Dedifferentiated amniotic fluid mesenchymal stem cell (primary cell): ENCODE results near the gene USP54.
"Not testable (repeated sequence)": the region's sequence is repeated elsewhere in the genome, so short reads cannot be mapped to it uniquely, and the experiment has no call there.

Experiments used
- DNase-seq: peaks from one replicate; pipeline ENCODE4 v3.0.0-alpha.2; 2016; ENCODE audit errors: extremely low spot score

USP54 gene, protein sequence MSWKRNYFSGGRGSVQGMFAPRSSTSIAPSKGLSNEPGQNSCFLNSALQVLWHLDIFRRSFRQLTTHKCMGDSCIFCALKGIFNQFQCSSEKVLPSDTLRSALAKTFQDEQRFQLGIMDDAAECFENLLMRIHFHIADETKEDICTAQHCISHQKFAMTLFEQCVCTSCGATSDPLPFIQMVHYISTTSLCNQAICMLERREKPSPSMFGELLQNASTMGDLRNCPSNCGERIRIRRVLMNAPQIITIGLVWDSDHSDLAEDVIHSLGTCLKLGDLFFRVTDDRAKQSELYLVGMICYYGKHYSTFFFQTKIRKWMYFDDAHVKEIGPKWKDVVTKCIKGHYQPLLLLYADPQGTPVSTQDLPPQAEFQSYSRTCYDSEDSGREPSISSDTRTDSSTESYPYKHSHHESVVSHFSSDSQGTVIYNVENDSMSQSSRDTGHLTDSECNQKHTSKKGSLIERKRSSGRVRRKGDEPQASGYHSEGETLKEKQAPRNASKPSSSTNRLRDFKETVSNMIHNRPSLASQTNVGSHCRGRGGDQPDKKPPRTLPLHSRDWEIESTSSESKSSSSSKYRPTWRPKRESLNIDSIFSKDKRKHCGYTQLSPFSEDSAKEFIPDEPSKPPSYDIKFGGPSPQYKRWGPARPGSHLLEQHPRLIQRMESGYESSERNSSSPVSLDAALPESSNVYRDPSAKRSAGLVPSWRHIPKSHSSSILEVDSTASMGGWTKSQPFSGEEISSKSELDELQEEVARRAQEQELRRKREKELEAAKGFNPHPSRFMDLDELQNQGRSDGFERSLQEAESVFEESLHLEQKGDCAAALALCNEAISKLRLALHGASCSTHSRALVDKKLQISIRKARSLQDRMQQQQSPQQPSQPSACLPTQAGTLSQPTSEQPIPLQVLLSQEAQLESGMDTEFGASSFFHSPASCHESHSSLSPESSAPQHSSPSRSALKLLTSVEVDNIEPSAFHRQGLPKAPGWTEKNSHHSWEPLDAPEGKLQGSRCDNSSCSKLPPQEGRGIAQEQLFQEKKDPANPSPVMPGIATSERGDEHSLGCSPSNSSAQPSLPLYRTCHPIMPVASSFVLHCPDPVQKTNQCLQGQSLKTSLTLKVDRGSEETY (N-terminal part only)

GRCh38 chr10:73590881-73591799, at the start of gene USP54:
USP54 (minus strand) TSS chr10:73591342; CDS start chr10:73575658, 15,684 bp downstream.
- peak; percentile 43 for DNase-seq

DNA sequence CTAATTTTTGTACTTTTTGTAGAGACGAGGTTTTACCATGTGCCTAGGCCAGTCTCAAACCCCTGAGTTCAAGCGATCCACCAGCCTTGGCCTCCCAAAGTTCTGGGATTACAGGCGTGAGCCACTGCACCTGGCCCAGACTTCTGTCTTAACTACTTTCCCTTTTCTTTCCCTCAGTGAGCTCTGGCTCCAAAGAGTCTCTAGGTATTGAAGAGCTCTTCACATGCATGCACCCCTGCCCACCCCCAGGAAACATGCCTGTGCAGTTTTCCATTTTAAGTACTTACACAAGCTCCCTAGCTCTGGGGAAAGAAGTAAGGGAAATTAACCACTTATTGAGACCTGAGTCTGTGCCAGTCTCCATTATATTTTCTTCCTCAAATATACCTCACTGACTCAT, 48.1 kb upstream of the USP54 start:
- no peak for DNase-seq

DNA sequence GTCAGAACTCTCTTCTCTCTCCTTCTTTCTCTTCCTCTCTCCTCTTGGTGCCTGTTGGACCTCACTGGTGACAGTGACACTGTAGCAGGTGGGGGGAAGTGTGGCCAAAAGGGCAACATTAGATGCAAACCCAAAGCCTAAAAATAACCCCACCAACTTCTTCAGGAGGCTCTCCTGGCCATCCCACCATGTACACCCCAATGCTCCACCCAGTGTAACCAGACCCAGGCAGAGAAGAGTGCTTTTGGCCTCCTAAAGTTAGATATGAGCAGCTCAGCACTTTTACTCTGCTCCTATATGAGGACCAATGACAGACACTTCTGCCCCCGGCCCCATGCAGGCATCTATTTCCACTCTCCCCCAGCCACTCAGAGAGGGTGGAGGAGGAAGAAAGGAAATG, 44.6 kb upstream of the USP54 start:
- DNase-seq: no peak

GRCh38 chr10:73634421-73634820, 43.3 kb upstream of the USP54 start:
- DNase-seq: no peak

DNA sequence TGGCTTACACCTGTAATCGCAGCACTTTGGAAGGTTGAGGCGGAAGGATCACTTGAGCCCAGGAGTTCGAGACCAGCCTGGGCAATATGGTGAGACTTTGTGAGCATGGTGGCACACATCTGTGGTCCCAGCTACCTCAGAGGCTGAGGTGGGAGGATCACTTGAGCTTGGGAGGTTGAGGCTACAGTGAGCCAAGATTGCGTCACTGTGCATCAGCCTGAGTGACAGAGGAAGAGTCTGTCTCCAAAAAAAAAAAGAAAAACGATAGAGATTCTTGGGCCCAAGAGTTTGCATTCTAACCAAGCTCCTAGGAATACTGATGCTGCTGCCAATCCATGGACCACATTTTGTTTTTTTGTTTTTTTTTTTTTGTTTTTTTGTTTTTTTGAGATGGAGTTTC, 38.0 kb upstream of the USP54 start:
- no peak for DNase-seq

- no peak for DNase-seq
Observed at GRCh38 chr10:73628405-73628804, 37.3 kb upstream of the USP54 start.

- no peak for DNase-seq
Observed at GRCh38 chr10:73627300-73627699, 36.2 kb upstream of the USP54 start.

DNA sequence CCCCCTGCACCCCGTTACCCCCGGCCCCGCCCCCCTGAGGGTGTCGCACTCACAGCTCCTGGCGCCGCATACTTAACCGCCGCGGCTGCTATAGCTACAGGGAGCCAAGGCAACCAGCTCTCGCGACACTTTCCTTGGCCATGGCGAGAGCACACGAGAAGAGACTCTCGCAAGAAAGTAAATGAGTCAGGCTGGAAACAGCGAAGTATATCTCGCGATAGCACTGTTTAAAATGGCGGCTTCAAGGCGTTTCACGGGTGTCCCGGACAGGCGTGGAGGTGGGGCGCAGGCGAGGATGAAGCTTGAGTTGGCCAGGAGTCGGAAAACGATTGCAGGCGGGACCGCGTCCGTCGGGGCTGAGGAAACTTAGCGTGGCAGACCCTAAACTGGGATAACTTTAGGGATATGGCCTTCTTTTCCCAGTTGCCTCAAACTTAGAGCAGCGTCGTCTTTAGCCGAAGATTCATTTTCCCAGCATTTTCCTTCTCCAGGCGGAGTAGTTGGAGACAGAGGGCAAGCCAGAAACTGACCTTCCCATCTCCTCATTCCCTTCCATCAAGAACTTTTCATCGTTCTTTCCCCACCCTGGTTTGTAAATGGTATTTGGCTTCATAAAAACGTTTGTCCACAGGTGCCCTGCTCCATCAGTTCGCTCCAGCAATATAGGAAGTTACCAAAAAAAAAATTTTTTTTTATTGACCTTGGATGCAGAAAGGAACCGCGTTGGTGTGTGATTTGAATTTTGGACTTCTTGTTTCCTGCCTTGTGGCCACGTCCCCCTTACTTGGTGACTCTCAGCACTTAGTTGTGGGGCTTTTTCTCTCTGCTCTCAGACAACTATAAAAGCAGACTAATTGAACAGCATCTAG, 35.0 kb upstream of the USP54 start:
- peak; percentile 99 for DNase-seq

- no peak for DNase-seq
Observed at GRCh38 chr10:73625004-73625883, 34.1 kb upstream of the USP54 start.

DNA sequence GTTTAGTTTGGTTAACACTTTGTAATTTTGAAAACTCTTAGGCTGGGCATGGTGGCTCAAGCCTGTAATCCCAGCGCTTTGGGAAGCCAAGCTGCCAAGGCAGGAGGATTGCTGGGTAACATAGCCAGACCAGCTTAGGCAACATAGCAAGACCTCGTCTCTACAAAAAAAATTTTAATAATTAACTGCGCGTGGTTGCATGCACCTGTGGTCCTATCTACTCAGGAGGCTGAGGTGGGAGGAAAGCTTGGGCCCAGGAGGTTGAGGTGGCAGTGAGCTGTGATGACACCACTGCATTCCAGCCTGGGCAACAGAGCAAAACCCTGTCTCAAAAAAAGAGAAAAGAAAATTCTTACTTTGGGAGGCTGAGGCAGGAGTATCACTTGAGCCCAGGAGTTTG, 31.9 kb upstream of the USP54 start:
- no peak for DNase-seq

DNA sequence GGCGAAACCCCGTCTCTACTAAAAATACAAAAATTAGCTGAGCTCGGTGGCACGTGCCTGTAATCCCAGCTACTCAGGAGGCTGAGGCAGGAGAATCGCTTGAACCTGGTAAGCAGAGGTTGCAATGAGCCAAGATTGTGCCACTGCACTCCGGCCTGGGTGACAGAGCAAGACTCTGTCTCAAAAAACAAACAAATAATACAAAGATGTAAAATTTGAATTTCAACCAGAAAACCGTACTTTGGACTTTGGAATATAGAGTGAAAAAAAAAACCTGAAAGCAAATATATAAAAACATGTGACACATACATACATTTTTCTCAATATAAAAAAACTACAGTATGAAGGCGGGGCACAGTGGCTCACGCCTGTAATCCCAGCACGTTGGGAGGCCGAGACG, 29.8 kb upstream of the USP54 start:
- DNase-seq: not testable (repeated sequence)

GRCh38 chr10:73617143-73617542, 26.0 kb upstream of the USP54 start:
- not testable (repeated sequence) for DNase-seq

GRCh38 chr10:73614720-73615119, 23.6 kb upstream of the USP54 start:
- DNase-seq: no peak

GRCh38 chr10:73609116-73609515, 18.0 kb upstream of the USP54 start:
- DNase-seq: no peak

- DNase-seq: no peak
Observed at GRCh38 chr10:73601486-73601921, 10.4 kb upstream of the USP54 start.

DNA sequence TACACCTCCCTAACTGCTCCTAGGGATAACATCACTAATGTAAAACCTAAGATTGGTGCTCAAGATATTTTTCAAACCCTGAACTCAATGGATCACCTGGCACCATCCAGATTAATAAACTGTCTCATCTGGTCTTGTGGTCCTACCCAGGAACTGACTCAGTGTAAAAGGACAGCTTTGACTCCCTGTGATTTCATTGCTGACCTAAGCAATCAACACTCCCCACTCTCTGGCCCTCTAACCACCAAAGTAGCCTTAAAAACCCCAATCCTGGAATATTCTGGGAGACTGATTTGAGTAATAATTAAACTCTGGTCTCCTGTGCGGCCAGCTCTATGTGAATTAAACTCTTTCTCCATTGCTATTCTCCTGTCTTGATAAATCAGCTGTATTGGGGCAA, 6.2 kb upstream of the USP54 start:
- no peak for DNase-seq

DNA sequence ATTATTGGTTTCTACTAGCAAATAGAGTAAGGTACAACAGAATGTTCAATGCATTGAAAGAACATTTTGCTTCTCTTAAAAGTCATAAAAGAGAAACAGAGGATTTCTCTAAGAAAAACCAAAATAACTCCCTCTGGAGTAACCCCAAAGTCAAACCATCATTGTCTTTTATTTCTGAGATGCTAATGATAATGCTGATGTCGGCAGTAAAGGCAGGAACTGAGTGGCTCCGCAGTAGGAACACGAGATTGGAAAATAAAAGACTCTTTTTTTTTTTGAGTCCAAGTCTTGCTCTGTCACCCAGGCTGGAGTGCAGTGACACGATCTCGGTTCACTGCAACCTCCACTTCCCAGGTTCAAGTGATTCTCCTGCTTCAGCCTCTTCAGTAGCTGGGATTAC, 2.7 kb upstream of the USP54 start:
- no peak for DNase-seq

- DNase-seq: no peak
Observed at GRCh38 chr10:73593110-73593509, 2.0 kb upstream of the USP54 start.
